Activated T-helper 1 cell treated with Interleukin-2 at 50 U/mL for 16 hours (primary cell): ENCODE results near the gene SURF1.
"Not testable (repeated sequence)": the region's sequence is repeated elsewhere in the genome, so short reads cannot be mapped to it uniquely, and the experiment has no call there.

Experiments
- DNase-seq: peaks from one replicate; pipeline ENCODE4 v3.0.0-alpha.2; 2020; ENCODE audit warnings: low read depth

SURF1 gene

GRCh38 chr9:133320421-133320881 is 35.8 kb downstream of the SURF1 start:
- no peak for DNase-seq

- DNase-seq: not testable (repeated sequence)
Measured at GRCh38 chr9:133317551-133317950, 38.7 kb downstream of the SURF1 start.

- no peak for DNase-seq
Measured at GRCh38 chr9:133315997-133316396, 40.3 kb downstream of the SURF1 start.

- DNase-seq: no peak
Measured at GRCh38 chr9:133309608-133310007, 46.7 kb downstream of the SURF1 start.

- no peak for DNase-seq
Measured at GRCh38 chr9:133307301-133307700, 49.0 kb downstream of the SURF1 start.

GRCh38 chr9:133306242-133307204 is 49.8 kb downstream of the SURF1 start:
- DNase-seq: no peak

GRCh38 chr9:133305731-133306130 is 50.6 kb downstream of the SURF1 start:
- DNase-seq: no peak

- DNase-seq: no peak
Measured at GRCh38 chr9:133304477-133305377, 51.6 kb downstream of the SURF1 start.

- no peak for DNase-seq
Measured at GRCh38 chr9:133304158-133304470, 52.2 kb downstream of the SURF1 start.

- DNase-seq: no peak
Measured at GRCh38 chr9:133303266-133304157, 52.8 kb downstream of the SURF1 start.
